GM12878 (cell line): ENCODE results near the gene AASDHPPT. TPM values are rescaled to one million over a fixed set of nuclear protein-coding genes. Genes with fewer than 3 reads are reported as not detected.

ENCODE experiments used
- BACH1 ChIP-seq: fragments of 450-650 bp; IDR thresholded peaks from 2 replicates; pipeline ENCODE4 v1.6.1; 2017; ENCODE audit warnings: mild to moderate bottlenecking, borderline replicate concordance
- BRCA1 ChIP-seq: IDR thresholded peaks from 2 replicates; pipeline ENCODE4 v1.6.1; 2011; ENCODE audit warnings: low read depth, low read length, improper control_type of control experiment
- ESRRA ChIP-seq: IDR thresholded peaks from 2 replicates; pipeline ENCODE4 v1.6.1; 2012; ENCODE audit warnings: mild to moderate bottlenecking, low read length, improper control_type of control experiment
- EZH2 ChIP-seq: IDR thresholded peaks from 2 replicates; pipeline ENCODE4 v1.6.1; 2012; ENCODE audit warnings: low read depth, mild to moderate bottlenecking, control low read depth, inconsistent platforms, low read length, borderline replicate concordance; ENCODE audit not compliant: control insufficient read depth
- HDAC2 ChIP-seq: fragments of 200-600 bp; sonication (generic); IDR thresholded peaks from 2 replicates; pipeline ENCODE4 v1.6.1; 2017
- MEF2B ChIP-seq: fragments of 450-650 bp; IDR thresholded peaks from 2 replicates; pipeline ENCODE4 v1.6.1; 2018; ENCODE audit warnings: mild to moderate bottlenecking, moderate library complexity; ENCODE audit not compliant: partially characterized antibody, poor library complexity, severe bottlenecking
- NRF1 ChIP-seq: conservative IDR thresholded peaks from 2 replicates; pipeline ENCODE4 v1.6.1; 2011; ENCODE audit warnings: mild to moderate bottlenecking, low read depth, low read length, improper control_type of control experiment
- PAX8 ChIP-seq: fragments of 450-650 bp; IDR thresholded peaks from 2 replicates; pipeline ENCODE4 v1.6.1; 2017; ENCODE audit warnings: mild to moderate bottlenecking, moderate library complexity
- RUNX3 ChIP-seq: IDR thresholded peaks from 2 replicates; pipeline ENCODE4 v1.6.1; 2012; ENCODE audit warnings: low read length, inconsistent platforms
- SPI1 ChIP-seq: IDR thresholded peaks from 2 replicates; pipeline ENCODE4 v1.6.1; 2011; ENCODE audit warnings: low read depth, mild to moderate bottlenecking, low read length, moderate library complexity, borderline replicate concordance; ENCODE audit not compliant: insufficient read depth
- SRF ChIP-seq, 2 experiments: IDR thresholded peaks; 2 replicates each; pipeline ENCODE4 v1.6.1; 2011; ENCODE audit warnings: low read depth in 2 of 2, low read length in 2 of 2, mild to moderate bottlenecking in 1 of 2, moderate library complexity in 1 of 2
- TAF1 ChIP-seq: IDR thresholded peaks from 2 replicates; pipeline ENCODE4 v1.6.1; 2011; ENCODE audit warnings: mild to moderate bottlenecking, low read depth, low read length, borderline replicate concordance
- TCF3 ChIP-seq: IDR thresholded peaks from 2 replicates; pipeline ENCODE4 v1.6.1; 2012; ENCODE audit warnings: low read depth, mild to moderate bottlenecking, low read length, borderline replicate concordance; ENCODE audit not compliant: insufficient read depth
- ZNF384 ChIP-seq: IDR thresholded peaks from 2 replicates; pipeline ENCODE4 v1.6.1; 2012; ENCODE audit warnings: low read depth, mild to moderate bottlenecking, low read length, improper control_type of control experiment, borderline replicate concordance
- ZSCAN29 ChIP-seq: fragments of 450-650 bp; IDR thresholded peaks from 2 replicates; pipeline ENCODE4 v1.6.1; 2017; ENCODE audit warnings: mild to moderate bottlenecking, moderate library complexity
- polyA plus RNA-seq, 11 experiments: library from polyadenylated mRNA; depleted of rRNA in 4 of 11; unstranded in 6 of 11; stranded (reverse) in 5 of 11; fragments of >200 nt; fragmentation: Nextera tagmentation in 4 of 11; fragmentation: Illumina TruSeq in 1 of 11; extraction: Ambion mirVana in 4 of 11; extraction: Trizol in 1 of 11; gene quantifications; 1 replicate in 1 of 11; 2 replicates in 10 of 11; pipeline versions ENCODE4 v1.2.1 to v1.2.3, GENCODE V29; 2011 to 2016; ENCODE audit warnings: inconsistent platforms in 2 of 11, missing spikeins in 2 of 11, low read depth in 1 of 11
- total RNA-seq, 4 experiments: library from RNA; depleted of rRNA in 3 of 4; stranded (reverse); fragments of >200 nt in 3 of 4; fragmentation: Illumina TruSeq in 1 of 4; extraction: Trizol in 1 of 4; gene quantifications; 2 replicates each; pipeline versions ENCODE4 v1.2.1 to v1.2.3, GENCODE V29; 2013 to 2021
- TF ChIP-seq, protein P1 (sequence below): IDR thresholded peaks from 2 replicates; pipeline ENCODE4 v1.6.1; 2011; ENCODE audit warnings: borderline replicate concordance, low read depth, mild to moderate bottlenecking, moderate library complexity, low read length; ENCODE audit not compliant: insufficient read depth, poor library complexity, severe bottlenecking
- TF ChIP-seq, protein P2 (sequence below): fragments of 450-650 bp; IDR thresholded peaks from 2 replicates; pipeline ENCODE4 v1.6.1; 2018; ENCODE audit warnings: borderline replicate concordance, mild to moderate bottlenecking; ENCODE audit not compliant: partially characterized antibody
- TF ChIP-seq, protein P3 (sequence below): fragments of 450-650 bp; formaldehyde crosslinking; IDR thresholded peaks from 2 replicates; pipeline ENCODE4 v1.4.0; 2020; ENCODE audit warnings: mild to moderate bottlenecking, moderate library complexity
- TF ChIP-seq, protein P4 (sequence below): fragments of 450-650 bp; conservative IDR thresholded peaks from 2 replicates; pipeline ENCODE4 v1.6.1; 2017; ENCODE audit warnings: mild to moderate bottlenecking, moderate library complexity

Gene AASDHPPT
- total and polyA plus RNA-seq, 10 of the 15 experiments (the other 5 are each of a cell fraction or from before 2014, with no cell fraction given): 37.3 to 92.6 (median 50.5) TPM

DNA sequence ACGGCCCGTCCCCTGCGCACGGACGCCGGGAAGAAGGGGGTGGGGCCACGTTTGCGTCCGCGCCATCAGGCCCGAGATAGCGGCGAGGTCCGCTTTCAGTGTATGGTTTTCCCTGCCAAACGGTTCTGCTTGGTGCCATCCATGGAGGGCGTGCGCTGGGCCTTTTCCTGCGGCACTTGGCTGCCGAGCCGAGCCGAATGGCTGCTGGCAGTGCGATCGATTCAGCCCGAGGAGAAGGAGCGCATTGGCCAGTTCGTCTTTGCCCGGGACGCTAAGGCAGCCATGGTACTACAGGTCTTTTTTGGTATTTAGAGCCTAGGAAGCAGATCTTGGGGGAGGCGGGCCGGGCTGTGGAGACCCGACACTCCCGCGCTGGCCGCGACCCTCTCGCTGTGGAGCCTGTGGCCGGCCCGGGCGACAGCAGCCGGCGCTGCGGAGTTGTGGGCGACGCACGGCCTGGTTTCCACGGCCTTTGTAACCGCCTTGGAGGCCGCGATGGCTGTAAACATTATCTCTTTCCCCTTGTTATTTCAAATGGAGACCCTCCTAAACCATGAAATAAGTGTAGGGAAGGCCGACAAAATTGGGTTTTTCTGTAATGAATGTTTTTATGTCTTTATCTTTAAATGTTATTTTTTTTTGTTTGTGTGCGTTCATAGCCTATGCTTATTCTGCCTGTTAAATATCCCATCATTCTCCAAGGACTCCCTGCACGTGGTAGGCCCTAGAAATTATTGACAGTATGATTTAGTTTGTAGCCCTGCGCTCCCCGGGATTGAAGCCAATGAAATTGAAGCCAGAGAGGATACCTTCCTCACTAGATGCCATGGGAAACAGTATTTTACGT is at the start of gene AASDHPPT (continued):
- TF ChIP-seq ESRRA (no peak), TCF3 (no peak), PAX8 (no peak), SPI1 (no peak), RUNX3 (no peak), BACH1 (peak; percentile 19; the same call in 1 of the 2 replicates), SRF (IDR thresholded peaks at IDR 0.05; ENCODE audit: low read depth in 2 of 2, low read length in 2 of 2) (no peak), ZNF384 (no peak), MEF2B (no peak), NRF1 (peak; percentile 46; the same call in 1 of the 2 replicates), HDAC2 (no peak), ZSCAN29 (no peak), EZH2 (no peak), TAF1 (peak; percentile 42; the same call in 1 of the 2 replicates), BRCA1 (no peak)
- TF ChIP-seq, protein P1, sequence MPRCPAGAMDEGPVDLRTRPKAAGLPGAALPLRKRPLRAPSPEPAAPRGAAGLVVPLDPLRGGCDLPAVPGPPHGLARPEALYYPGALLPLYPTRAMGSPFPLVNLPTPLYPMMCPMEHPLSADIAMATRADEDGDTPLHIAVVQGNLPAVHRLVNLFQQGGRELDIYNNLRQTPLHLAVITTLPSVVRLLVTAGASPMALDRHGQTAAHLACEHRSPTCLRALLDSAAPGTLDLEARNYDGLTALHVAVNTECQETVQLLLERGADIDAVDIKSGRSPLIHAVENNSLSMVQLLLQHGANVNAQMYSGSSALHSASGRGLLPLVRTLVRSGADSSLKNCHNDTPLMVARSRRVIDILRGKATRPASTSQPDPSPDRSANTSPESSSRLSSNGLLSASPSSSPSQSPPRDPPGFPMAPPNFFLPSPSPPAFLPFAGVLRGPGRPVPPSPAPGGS: no peak
- TF ChIP-seq, protein P2, sequence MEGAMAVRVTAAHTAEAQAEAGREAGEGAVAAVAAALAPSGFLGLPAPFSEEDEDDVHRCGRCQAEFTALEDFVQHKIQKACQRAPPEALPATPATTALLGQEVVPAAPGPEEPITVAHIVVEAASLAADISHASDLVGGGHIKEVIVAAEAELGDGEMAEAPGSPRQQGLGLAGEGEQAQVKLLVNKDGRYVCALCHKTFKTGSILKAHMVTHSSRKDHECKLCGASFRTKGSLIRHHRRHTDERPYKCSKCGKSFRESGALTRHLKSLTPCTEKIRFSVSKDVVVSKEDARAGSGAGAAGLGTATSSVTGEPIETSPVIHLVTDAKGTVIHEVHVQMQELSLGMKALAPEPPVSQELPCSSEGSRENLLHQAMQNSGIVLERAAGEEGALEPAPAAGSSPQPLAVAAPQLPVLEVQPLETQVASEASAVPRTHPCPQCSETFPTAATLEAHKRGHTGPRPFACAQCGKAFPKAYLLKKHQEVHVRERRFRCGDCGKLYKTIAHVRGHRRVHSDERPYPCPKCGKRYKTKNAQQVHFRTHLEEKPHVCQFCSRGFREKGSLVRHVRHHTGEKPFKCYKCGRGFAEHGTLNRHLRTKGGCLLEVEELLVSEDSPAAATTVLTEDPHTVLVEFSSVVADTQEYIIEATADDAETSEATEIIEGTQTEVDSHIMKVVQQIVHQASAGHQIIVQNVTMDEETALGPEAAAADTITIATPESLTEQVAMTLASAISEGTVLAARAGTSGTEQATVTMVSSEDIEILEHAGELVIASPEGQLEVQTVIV: no peak
- TF ChIP-seq, protein P3, sequence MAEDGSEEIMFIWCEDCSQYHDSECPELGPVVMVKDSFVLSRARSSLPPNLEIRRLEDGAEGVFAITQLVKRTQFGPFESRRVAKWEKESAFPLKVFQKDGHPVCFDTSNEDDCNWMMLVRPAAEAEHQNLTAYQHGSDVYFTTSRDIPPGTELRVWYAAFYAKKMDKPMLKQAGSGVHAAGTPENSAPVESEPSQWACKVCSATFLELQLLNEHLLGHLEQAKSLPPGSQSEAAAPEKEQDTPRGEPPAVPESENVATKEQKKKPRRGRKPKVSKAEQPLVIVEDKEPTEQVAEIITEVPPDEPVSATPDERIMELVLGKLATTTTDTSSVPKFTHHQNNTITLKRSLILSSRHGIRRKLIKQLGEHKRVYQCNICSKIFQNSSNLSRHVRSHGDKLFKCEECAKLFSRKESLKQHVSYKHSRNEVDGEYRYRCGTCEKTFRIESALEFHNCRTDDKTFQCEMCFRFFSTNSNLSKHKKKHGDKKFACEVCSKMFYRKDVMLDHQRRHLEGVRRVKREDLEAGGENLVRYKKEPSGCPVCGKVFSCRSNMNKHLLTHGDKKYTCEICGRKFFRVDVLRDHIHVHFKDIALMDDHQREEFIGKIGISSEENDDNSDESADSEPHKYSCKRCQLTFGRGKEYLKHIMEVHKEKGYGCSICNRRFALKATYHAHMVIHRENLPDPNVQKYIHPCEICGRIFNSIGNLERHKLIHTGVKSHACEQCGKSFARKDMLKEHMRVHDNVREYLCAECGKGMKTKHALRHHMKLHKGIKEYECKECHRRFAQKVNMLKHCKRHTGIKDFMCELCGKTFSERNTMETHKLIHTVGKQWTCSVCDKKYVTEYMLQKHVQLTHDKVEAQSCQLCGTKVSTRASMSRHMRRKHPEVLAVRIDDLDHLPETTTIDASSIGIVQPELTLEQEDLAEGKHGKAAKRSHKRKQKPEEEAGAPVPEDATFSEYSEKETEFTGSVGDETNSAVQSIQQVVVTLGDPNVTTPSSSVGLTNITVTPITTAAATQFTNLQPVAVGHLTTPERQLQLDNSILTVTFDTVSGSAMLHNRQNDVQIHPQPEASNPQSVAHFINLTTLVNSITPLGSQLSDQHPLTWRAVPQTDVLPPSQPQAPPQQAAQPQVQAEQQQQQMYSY (CRISPR knock-in tag): no peak
- TF ChIP-seq, protein P4, sequence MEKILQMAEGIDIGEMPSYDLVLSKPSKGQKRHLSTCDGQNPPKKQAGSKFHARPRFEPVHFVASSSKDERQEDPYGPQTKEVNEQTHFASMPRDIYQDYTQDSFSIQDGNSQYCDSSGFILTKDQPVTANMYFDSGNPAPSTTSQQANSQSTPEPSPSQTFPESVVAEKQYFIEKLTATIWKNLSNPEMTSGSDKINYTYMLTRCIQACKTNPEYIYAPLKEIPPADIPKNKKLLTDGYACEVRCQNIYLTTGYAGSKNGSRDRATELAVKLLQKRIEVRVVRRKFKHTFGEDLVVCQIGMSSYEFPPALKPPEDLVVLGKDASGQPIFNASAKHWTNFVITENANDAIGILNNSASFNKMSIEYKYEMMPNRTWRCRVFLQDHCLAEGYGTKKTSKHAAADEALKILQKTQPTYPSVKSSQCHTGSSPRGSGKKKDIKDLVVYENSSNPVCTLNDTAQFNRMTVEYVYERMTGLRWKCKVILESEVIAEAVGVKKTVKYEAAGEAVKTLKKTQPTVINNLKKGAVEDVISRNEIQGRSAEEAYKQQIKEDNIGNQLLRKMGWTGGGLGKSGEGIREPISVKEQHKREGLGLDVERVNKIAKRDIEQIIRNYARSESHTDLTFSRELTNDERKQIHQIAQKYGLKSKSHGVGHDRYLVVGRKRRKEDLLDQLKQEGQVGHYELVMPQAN: peak; percentile 71
